T follicular helper cell (primary cell): Measurements from ENCODE around the gene FETUB.
"Not testable (repeated sequence)": the region's sequence is repeated elsewhere in the genome, so short reads cannot be mapped to it uniquely, and the experiment has no call there.

Experiments used
- DNase-seq: peaks from one replicate; pipeline ENCODE4 v3.0.0-alpha.2; 2020; ENCODE audit warnings: low read depth

The FETUB gene

GRCh38 chr3:186613637-186614265 is 26.4 kb upstream of the FETUB start:
- no peak for DNase-seq

- no peak for DNase-seq
Measured at GRCh38 chr3:186614266-186614596, 26.0 kb upstream of the FETUB start.

DNA sequence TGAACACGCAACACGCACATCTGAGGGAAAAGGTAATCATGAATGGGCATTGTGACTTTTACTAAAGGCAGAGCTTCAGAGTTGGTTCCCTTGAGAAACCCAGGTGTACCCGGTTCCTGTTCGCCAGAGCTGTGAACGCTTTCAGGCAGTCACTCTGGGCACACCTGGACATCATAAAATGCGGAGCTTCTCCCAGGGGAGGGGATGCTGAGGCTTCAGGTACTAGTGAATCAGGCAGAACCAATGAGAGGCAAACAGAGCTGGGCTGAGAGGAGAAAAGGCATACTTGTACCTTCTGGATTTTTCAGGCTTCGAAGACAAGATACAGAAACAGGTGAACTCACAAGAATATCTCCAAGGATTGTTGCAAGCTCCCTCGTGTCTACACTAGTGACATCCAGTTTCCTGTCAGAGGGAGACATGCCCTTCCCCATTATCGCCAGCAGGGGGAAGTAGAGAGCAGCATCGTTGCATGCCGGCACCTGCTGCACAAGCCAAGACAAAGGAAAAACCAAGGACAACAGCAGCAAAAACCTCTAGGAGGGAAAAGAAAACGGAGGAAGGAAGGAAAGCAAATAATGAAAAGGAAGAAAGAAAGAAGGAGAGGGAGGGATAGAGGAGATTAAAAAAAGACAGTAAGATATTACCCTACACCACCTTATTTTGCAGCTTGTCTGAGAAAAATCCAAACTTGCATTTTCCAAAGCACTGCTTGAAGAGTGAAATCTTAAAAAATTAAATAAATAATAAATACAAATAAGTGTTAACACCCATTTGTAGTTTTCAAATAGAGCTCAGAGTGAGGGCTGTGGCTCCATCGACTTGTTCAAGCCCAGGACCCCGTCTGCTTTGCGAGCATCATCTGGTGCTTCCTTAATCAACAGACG is 25.4 kb upstream of the FETUB start:
- peak; percentile 60 for DNase-seq

DNA sequence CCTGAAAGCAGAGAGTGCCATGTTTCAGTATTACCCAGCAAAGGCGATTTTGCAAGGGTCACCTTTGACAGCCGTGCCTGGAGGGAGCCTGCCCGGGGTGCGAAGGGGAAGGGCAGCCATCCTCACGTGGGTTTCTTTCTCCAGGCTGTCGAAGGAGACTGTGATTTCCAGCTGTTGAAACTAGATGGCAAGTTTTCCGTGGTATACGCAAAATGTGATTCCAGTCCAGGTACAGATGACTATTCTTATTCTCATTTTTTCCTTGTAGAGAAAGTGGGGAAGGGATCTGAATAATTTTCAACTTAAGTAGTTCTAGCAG is 23.9 kb upstream of the FETUB start:
- no peak for DNase-seq

DNA sequence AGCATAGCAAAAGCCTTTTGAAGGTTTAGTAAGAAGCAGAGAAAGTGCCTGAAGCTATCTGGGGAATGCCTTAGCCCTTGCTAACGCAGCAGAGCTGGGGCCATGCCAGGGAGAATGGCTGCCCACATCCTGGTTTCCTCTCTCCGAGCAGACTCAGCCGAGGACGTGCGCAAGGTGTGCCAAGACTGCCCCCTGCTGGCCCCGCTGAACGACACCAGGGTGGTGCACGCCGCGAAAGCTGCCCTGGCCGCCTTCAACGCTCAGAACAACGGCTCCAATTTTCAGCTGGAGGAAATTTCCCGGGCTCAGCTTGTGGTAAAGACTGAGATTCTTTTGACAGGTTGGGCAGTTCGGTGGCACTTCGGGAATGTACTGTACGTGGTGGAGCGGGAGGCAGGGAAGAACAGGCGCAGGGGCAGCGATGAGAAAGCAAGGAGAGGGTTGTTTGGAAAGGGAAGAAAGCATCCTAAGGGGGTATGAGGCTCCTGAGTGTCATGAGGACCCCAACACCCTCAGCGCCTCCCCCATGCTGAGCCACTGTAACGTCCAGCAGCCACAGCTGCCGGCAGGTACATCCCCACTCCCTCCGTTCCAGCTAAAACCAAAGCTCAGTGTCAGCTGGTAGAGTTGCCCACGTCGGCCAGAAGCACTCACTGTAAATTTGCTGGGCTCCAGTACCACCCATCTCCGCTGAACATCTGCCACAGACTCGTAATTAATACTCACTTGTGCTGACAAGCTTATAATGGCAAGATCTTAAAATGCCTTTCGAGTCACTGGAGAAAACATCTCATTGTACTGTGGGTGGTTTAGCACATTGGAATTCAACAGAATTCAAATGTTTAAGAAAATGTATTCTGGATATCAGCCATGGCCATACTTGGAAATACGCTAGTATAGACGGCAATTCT is 22.9 kb upstream of the FETUB start:
- peak; percentile 70 for DNase-seq

DNA sequence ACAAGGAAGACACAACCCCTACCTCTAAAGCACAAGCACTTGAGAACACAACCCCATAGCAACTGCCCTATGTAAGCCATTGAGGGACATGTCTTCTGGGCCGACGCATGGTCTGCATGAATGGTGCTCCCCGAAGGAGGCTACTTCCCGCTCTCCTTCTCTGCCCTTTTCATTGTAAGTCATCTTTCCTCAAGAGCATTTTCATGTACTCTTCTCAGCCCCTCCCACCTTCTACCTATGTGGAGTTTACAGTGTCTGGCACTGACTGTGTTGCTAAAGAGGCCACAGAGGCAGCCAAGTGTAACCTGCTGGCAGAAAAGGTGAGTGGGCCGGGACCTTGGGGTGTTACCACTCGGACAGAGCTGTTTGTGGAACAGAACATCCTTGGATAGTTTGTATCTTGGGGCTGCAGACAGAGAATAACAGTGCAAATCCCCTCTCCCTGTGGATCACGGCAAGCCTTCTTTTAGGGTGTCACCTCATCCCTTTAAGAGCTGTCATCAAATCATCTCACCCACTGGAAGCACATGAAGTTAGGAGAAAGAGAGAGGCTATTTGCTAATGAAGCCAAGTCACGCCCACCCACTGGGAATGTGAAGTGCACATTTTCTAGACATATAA is 21.8 kb upstream of the FETUB start:
- DNase-seq: no peak

DNA sequence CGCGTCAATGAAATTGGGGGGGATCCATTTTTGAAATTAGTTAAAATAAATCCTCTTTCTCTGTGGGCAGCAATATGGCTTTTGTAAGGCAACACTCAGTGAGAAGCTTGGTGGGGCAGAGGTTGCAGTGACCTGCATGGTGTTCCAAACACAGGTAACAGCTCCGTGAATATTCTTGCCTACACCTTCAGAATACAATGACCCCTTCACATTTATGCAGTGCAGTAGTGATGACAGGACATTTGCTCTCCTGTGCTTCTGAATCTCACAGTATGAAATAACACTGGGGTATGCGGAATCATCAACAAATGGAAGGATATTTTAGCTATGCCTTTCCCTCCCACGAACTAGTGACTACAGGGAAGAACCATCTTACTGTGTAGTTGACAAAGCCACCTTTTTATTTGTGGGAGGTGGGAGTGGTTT is 20.4 kb upstream of the FETUB start:
- no peak for DNase-seq

DNA sequence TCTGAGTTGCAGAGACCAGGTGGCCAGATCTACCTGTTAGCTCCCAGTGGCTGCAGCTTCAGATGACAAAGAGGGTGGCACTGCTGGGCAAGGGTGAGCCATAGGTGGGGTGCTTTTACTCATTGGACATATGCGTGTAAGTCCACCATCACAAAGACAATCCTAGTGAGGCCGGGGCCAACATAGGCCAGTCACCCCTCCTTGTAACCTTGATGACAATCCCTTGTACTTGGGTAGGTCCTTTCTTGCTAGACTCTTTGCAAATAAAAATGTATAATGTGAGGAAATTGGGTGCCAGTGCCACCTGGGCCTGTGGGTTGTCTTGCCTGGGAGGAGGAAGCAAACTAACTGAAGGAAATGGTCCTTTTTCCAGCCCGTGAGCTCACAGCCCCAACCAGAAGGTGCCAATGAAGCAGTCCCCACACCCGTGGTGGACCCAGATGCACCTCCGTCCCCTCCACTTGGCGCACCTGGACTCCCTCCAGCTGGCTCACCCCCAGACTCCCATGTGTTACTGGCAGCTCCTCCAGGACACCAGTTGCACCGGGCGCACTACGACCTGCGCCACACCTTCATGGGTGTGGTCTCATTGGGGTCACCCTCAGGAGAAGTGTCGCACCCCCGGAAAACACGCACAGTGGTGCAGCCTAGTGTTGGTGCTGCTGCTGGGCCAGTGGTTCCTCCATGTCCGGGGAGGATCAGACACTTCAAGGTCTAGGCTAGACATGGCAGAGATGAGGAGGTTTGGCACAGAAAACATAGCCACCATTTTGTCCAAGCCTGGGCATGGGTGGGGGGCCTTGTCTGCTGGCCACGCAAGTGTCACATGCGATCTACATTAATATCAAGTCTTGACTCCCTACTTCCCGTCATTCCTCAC is 19.7 kb upstream of the FETUB start:
- DNase-seq: no peak

DNA sequence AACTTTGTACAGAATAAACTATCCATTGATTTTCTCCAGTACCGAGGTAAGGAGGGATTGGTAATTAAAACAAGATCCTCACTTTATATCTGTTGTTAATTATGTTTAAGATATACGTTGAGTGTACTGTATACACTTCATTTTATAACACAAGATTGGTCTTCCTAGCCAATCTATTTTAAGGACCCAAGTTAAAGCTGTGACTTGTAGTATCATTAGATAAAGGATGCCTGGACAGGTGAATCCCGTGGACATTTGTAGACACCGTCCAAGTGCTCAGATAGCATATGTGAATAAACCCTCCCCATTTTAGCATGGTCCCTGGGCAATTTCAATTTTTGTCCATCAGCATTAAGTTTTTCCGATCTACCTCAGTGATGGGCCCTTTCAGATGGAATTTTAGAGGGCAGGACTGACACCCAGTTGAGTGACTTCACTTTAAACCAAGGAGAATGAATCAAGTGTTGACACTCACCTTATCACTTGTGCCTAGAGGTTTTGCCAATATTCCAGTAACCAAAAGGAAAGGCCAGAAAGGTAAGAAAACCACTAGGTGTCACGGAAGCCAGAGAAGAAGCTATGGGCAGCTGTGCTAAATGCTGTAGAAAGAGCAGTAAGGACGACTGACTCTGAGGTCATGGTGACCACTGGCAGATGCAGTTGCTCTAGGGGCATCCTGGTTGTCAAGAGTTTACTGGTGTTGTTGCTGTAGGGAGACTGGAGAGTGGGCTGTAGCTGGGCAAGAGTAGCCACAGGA is 18.1 kb upstream of the FETUB start:
- no peak for DNase-seq

DNA sequence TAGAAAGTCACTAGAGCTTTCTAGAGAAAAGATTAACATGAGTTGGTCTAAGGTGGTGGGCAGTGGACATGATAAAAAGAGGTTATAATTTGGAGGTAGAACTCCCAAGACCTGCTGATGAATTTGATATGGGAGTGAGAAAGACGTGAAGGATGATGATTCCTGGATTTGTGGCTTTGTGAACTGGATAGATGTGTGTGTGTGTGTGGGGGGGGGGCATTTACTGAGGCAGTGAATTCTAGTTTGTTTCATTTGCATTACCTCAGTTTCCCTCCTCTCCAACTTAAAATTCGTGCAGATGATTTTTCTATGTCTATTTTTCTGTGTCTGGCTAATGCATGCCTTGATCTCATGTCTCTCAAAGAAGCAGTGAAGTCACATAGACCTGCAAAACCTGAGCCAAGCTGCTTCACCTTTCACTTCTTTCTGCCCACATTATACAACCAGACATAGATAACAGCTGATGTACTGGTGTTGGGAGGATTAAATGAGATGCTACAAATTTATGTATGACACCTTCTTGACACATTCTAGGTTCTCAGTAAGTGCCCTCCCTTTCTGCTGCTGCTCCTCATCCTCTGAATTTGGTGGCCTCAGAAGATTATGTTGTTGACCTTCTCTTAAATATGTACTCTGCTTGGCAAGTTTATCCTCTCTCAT is 17.4 kb upstream of the FETUB start:
- no peak for DNase-seq

DNA sequence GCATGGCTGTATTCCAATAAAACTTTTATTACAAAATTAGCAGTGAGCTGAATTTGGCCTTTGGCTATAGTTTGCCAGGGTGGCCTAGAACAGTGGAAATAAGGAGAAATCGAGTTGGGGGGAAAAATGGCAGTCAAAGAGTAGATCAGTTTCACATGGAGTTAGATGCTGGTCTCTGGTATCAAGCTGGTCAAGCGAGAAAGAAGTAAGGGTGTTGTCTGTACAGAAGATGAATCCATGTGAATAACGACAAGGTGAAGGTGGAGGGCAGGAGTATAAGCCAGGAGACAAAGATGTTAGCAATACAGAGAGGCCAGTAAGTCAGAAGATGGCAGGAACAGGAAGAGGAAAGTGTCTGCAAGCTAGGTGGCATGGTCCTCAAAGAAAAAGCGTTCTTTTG is 15.6 kb upstream of the FETUB start:
- DNase-seq: no peak

GRCh38 chr3:186625600-186626042 is 14.6 kb upstream of the FETUB start:
- no peak for DNase-seq

GRCh38 chr3:186626254-186626847 is 13.8 kb upstream of the FETUB start:
- no peak for DNase-seq

- DNase-seq: no peak
Measured at GRCh38 chr3:186627852-186628414, 12.3 kb upstream of the FETUB start.

DNA sequence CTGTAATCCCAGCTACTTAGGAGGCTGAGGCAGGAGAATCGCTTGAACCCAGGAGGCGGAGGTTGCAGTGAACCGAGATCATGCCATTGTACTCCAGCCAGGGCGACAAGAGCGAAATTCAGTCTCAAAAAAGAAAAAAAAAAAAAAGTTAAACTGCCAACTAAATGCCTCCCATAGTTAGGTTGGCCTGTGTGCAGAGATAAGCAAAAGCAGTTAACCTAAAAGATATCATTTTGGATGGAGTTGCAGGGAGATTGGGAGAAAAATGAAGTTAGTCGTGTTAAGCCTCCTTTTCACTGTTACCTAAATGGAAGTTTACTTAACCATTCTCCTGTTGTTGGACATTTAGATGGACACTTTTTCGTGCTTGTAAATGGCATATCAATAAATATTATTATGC is 11.4 kb upstream of the FETUB start:
- no peak for DNase-seq

DNA sequence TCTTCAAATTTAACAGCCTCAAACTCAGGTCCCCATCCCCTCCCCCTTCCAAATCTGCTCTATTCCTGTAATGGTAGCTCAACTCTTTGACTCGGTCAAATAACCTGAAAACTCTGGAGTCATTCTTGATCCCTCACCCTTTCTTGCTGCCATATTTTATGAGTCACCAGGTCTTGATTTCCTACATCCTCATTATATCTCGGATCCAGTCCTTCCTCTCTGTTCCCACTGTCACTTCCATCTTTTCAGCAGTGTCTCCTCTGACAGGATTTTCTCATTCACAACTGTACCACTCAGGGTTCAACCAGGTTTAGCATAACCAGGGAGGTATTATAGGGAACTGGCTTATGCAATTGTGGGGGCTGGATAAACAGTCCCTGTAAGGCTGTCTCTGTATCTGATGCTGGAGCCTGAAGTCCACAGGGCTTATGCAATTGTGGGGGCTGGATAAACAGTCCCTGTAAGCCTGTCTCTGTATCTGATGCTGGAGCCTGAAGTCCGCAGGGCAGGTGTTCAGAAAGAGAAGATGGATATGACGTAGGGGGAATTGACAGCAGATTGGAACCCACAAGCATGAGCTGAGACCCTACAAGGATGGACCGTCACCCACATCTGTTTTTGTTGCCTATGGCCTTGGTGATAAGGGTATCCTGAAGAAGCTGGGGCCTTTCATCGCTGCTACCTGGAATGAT is 9.1 kb upstream of the FETUB start:
- no peak for DNase-seq

- DNase-seq: no peak
Measured at GRCh38 chr3:186633481-186633880, 6.7 kb upstream of the FETUB start.

- DNase-seq: not testable (repeated sequence)
Measured at GRCh38 chr3:186634207-186634606, 6.0 kb upstream of the FETUB start.

- DNase-seq: no peak
Measured at GRCh38 chr3:186635532-186635931, 4.7 kb upstream of the FETUB start.
